ENCODE measurements around the gene ZNF3.

The ZNF3 gene

DNA sequence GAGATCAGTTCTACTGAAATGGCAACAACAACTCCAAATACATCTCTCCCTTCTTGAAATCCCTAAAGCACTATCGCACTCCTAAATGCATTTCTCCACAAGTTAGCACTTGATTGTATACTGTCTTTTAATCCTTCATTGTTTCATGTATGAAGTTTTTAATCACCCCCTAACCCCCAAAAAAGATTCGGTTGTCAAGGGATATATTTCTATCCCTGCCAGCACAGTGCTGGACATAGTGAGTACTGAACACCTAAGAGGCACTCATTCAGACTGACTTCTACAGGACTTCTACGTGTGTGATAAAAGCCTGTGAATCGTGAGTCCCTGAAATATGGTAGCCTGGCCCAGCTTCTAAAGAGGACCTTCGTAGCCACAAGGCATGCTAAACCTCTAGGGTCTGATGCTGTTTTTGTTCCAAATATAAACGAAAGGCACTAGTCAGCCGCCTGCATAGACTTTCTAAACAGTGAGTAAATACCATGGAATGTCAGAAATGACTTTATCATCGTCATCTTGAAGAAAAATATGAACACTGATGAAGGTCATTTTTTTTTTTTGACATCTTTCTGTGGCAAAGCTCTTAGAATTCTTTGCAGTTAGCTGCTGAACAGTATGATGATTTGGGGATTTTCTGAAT lies 46.5 kb downstream of the ZNF3 start:
- peaks cover 29% of the 10 kb centered on the region for H3K36me3 Mint-ChIP-seq
- no peak for DNase-seq (ENCODE audit: low spot score in 2 of 2)
- no peak for ATAC-seq (ENCODE audit: low read depth)
- no peak overlapping the region for H3K27ac Mint-ChIP-seq
- H3K4me3 Mint-ChIP-seq: no peak overlapping the region
- H3K27me3 Mint-ChIP-seq: no peaks in the 10 kb centered on the region
- H3K9me3 Mint-ChIP-seq: no peaks in the 10 kb centered on the region
- H3K4me1 Mint-ChIP-seq: no peaks in the 10 kb centered on the region

DNA sequence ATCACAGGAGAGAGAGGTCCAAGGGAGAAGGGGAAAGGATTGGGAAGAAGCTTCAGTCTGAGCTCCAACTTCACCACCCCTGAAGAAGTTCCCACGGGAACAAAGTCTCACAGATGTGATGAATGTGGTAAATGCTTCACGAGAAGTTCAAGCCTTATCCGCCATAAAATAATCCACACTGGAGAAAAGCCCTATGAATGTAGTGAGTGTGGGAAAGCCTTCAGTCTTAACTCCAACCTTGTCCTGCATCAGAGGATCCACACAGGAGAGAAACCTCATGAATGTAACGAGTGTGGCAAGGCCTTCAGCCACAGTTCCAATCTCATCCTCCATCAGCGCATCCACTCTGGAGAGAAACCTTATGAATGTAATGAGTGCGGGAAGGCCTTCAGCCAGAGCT lies 48.0 kb downstream of the ZNF3 start:
- peaks cover 29% of the 10 kb centered on the region for H3K36me3 Mint-ChIP-seq

DNA sequence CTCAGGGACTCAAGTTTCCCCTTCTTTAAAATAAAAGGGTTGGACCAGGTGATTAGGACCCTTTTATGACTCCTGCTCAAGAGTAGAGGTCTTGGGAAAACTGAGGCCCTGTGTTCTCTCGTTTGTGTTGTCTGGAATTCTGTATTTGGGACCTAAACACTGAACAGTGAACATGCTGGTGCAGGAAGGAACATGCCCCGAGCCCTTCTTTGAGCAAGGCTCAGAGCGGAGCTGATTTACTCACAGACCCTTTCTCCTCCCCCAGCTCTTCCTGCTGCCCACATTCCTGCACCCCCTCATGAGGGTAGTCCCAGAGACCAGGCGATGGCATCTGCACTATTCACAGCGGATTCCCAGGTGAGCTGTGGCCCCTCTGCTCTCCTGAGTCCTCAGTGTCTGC lies 51.9 kb downstream of the ZNF3 start:
- Mint-ChIP-seq H3K9me3 (no peaks in the 10 kb centered on the region), H3K27me3 (no peaks in the 10 kb centered on the region), H3K36me3 (peaks cover 29% of the 10 kb centered on the region), H3K4me3 (no peak overlapping the region), H3K4me1 (no peaks in the 10 kb centered on the region), H3K27ac (no peak overlapping the region)
- no peak for ATAC-seq (ENCODE audit: low read depth)
- DNase-seq (ENCODE audit: low spot score in 2 of 2): no peak

More for the DNA sequence above, 48.0 kb downstream of the ZNF3 start:
- no peaks in the 10 kb centered on the region for H3K4me1 Mint-ChIP-seq
- ATAC-seq (ENCODE audit: low read depth): no peak
- H3K9me3 Mint-ChIP-seq: no peaks in the 10 kb centered on the region
- no peak for DNase-seq (ENCODE audit: low spot score in 2 of 2)
- H3K27ac Mint-ChIP-seq: no peak overlapping the region
- no peaks in the 10 kb centered on the region for H3K27me3 Mint-ChIP-seq
- no peak overlapping the region for H3K4me3 Mint-ChIP-seq

DNA sequence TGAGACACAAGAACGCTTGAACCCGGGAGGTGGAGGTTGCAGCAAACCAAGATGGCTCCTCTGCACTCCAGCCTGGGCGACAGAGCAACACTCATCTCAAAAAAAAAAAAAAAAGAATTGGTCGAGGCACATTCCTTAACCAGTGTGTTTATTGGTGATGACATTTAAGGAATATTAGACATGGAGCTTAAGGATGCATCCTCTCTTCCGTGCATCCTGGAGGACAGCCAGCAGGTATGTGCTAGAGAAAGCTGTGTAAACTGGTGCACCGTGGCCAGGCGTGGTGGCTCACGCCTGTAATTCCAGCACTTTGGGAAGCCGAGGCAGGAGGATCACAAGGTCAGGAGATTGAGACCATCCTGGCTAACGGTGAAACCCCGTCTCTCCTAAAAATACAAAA lies 54.3 kb downstream of the ZNF3 start:
- no peak overlapping the region for H3K4me3 Mint-ChIP-seq
- H3K4me1 Mint-ChIP-seq: no peaks in the 10 kb centered on the region
- no peak for ATAC-seq (ENCODE audit: low read depth)
- no peaks in the 10 kb centered on the region for H3K9me3 Mint-ChIP-seq
- DNase-seq (ENCODE audit: low spot score in 2 of 2): no peak
- H3K27me3 Mint-ChIP-seq: no peaks in the 10 kb centered on the region
- peaks cover 21% of the 10 kb centered on the region for H3K36me3 Mint-ChIP-seq
- H3K27ac Mint-ChIP-seq: no peak overlapping the region

DNA sequence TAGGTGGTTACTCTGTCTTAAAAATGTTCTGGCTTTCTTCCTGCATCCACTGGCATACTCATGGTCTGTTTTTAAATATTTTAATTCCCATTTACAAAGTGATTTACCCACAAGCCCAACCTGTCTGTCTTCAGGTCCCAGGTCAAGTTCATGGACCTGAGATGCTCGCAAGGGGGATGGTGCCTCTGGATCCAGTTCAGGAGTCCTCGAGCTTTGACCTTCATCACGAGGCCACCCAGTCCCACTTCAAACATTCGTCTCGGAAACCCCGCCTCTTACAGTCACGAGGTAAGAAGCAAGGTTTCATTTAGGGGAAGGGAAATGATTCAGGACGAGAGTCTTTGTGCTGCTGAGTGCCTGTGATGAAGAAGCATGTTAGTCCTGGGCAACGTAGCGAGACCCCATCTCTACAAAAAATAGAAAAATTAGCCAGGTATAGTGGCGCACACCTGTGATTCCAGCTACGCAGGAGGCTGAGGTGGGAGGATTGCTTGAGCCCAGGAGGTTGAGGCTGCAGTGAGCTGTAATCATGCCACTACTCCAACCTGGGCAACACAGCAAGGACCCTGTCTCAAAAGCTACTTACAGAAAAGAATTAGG lies 57.4 kb downstream of the ZNF3 start:
- Mint-ChIP-seq H3K4me3 (no peak overlapping the region), H3K4me1 (peaks cover 5% of the 10 kb centered on the region), H3K27me3 (no peaks in the 10 kb centered on the region), H3K27ac (no peak overlapping the region), H3K9me3 (no peaks in the 10 kb centered on the region), H3K36me3 (peaks cover 12% of the 10 kb centered on the region)
- DNase-seq (ENCODE audit: low spot score in 2 of 2) (no peak), ATAC-seq (ENCODE audit: low read depth) (no peak)

DNA sequence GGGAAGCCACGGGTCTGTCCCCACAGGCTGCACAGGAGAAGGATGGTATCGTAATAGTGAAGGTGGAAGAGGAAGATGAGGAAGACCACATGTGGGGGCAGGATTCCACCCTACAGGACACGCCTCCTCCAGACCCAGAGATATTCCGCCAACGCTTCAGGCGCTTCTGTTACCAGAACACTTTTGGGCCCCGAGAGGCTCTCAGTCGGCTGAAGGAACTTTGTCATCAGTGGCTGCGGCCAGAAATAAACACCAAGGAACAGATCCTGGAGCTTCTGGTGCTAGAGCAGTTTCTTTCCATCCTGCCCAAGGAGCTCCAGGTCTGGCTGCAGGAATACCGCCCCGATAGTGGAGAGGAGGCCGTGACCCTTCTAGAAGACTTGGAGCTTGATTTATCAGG lies 58.0 kb downstream of the ZNF3 start:
- Mint-ChIP-seq H3K36me3 (peaks cover 12% of the 10 kb centered on the region), H3K4me3 (no peak overlapping the region), H3K4me1 (peaks cover 5% of the 10 kb centered on the region), H3K27me3 (no peaks in the 10 kb centered on the region), H3K9me3 (no peaks in the 10 kb centered on the region), H3K27ac (no peak overlapping the region)
- ATAC-seq (ENCODE audit: low read depth) (no peak), DNase-seq (ENCODE audit: low spot score in 2 of 2) (no peak)

- no peak for DNase-seq (ENCODE audit: low spot score in 2 of 2)
- H3K36me3 Mint-ChIP-seq: peaks cover 16% of the 10 kb centered on the region
- H3K4me1 Mint-ChIP-seq: peaks cover 8% of the 10 kb centered on the region
- no peak overlapping the region for H3K4me3 Mint-ChIP-seq
- no peaks in the 10 kb centered on the region for H3K9me3 Mint-ChIP-seq
- ATAC-seq (ENCODE audit: low read depth): no peak
- H3K27ac Mint-ChIP-seq: no peak overlapping the region
- H3K27me3 Mint-ChIP-seq: no peaks in the 10 kb centered on the region
Measured at GRCh38 chr7:100022621-100023020, 58.9 kb downstream of the ZNF3 start.

DNA sequence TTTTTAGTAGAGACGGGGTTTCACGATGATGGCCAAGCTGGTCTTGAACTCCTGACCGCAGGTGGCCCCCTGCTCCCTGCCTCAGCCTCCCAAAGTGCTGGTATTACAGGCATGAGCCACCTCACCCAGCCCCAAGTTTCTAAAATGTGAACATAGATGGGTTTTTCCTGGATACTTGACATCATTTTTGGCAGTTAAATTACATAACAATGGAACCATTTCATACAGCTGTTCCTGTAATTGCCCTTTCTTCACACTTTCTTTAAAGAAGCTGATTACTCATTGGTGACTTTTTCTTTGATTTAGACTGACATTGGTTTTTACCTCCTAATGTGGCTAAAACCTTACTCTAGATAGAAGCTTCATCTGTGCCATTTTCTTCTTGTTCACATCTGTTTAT lies 60.2 kb downstream of the ZNF3 start:
- no peak overlapping the region for H3K27ac Mint-ChIP-seq
- DNase-seq (ENCODE audit: low spot score in 2 of 2): no peak
- H3K9me3 Mint-ChIP-seq: no peaks in the 10 kb centered on the region
- H3K36me3 Mint-ChIP-seq: peaks cover 16% of the 10 kb centered on the region
- H3K27me3 Mint-ChIP-seq: no peaks in the 10 kb centered on the region
- peaks cover 12% of the 10 kb centered on the region for H3K4me1 Mint-ChIP-seq
- H3K4me3 Mint-ChIP-seq: no peak overlapping the region
- no peak for ATAC-seq (ENCODE audit: low read depth)

Measured in memory B cell (primary cell).